Stimulated activated effector memory CD8-positive, alpha-beta T cell treated with anti-CD3 and anti-CD28 coated beads, Interleukin-12 subunit alpha, Interleukin-12 subunit beta, amount 100 ng/mL, for 72 hours (primary cell): Measurements from ENCODE around the gene SEC61A1.

Source experiments
- ATAC-seq: fragments of 150-1000 bp; cut with Tn5 transposase; 2 replicates; pipeline ENCODE4 v1.10.0; 2021
- DNase-seq, 2 donors: peaks; one replicate each; pipeline ENCODE4 v3.0.0; 2021 to 2022; ENCODE audit warnings: low spot score in 2 of 2
- H3K27ac Mint-ChIP-seq: one replicate; pipeline ENCODE4 v1.8.0; 2022; ENCODE audit warnings: mild to moderate bottlenecking, mixed read lengths
- H3K36me3 Mint-ChIP-seq: one replicate; pipeline ENCODE4 v1.8.0; 2022; ENCODE audit warnings: mild to moderate bottlenecking, mixed read lengths
- H3K4me1 Mint-ChIP-seq: one replicate; pipeline ENCODE4 v1.8.0; 2022; ENCODE audit warnings: mixed read lengths
- H3K4me3 Mint-ChIP-seq: one replicate; pipeline ENCODE4 v1.8.0; 2022; ENCODE audit warnings: mild to moderate bottlenecking, mixed read lengths
- H3K9me3 Mint-ChIP-seq: one replicate; pipeline ENCODE4 v1.8.0; 2022; ENCODE audit warnings: mixed read lengths

SEC61A1 gene

DNA sequence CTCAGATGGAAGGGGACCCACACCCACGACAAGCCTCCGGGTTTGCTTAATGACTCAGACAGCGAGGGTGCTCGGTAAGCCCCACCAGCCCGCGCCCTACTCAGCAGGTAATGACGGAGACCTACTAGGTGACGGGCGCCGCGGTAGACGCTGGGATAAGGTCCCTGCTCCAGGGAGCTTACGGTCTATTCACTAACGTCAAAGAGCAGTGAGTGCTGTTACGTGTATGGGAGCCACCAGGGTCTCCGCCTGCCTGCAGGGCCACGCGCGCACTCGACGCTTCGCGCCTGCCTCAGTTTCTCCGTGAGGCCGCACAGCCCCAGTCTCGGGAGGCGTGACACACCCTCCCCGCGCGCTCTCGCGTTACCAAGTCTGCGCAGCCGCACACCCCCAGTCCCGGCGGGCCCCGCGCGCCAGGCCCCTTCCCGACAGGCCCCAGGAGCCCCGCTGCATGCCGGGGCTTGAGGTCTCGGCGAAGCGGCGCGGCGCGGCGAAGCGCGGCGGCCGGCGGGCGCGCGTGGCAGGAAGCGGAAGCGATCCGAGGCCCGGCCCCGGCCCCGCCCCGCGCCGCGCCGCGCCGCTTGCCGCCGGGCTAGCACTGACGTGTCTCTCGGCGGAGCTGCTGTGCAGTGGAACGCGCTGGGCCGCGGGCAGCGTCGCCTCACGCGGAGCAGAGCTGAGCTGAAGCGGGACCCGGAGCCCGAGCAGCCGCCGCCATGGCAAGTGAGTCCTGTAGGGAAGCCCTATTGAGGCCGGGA lies at the start of gene SEC61A1:
Gene SEC61A1, plus strand, starts transcription at position 601 of the 758 bp plus-strand sequence. Its CDS starts 116 bp downstream, at position 717.
- DNase-seq (peak; percentile 93 to 98), ATAC-seq (peak; percentile 96)
- Mint-ChIP-seq H3K9me3 (no peaks in the 10 kb centered on the region), H3K4me1 (peaks cover 43% of the 10 kb centered on the region), H3K36me3 (peaks cover 52% of the 10 kb centered on the region), H3K27ac (peak within 1 kb of the TSS; percentile 98), H3K4me3 (peak within 1 kb of the TSS; percentile 93)

DNA sequence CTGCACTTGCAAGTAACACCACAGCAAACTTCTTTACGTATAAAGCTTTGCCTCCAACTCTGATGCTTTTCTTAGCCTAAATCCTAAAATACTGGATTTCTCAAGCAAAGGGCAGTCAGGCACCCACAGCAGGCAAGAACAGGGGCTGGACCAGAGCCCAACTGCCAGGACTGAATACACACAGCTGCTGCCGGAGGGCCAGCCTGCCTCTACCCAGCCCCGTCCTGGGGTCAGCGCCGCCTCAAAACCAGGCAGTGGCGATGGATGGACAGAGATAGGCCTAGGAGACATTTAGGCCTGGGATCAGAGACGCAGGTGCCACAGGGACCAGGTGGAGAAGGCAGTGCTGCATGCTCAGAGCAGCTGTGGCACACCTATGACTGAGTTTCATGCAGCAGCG lies 47.6 kb upstream of the SEC61A1 start:
- no peak overlapping the region for H3K4me3 Mint-ChIP-seq
- H3K4me1 Mint-ChIP-seq, result no peaks in the 10 kb centered on the region
- ATAC-seq (no peak), DNase-seq (no peak)
- H3K9me3 Mint-ChIP-seq, result no peaks in the 10 kb centered on the region
- no peak overlapping the region for H3K27ac Mint-ChIP-seq
- no peaks in the 10 kb centered on the region for H3K36me3 Mint-ChIP-seq

DNA sequence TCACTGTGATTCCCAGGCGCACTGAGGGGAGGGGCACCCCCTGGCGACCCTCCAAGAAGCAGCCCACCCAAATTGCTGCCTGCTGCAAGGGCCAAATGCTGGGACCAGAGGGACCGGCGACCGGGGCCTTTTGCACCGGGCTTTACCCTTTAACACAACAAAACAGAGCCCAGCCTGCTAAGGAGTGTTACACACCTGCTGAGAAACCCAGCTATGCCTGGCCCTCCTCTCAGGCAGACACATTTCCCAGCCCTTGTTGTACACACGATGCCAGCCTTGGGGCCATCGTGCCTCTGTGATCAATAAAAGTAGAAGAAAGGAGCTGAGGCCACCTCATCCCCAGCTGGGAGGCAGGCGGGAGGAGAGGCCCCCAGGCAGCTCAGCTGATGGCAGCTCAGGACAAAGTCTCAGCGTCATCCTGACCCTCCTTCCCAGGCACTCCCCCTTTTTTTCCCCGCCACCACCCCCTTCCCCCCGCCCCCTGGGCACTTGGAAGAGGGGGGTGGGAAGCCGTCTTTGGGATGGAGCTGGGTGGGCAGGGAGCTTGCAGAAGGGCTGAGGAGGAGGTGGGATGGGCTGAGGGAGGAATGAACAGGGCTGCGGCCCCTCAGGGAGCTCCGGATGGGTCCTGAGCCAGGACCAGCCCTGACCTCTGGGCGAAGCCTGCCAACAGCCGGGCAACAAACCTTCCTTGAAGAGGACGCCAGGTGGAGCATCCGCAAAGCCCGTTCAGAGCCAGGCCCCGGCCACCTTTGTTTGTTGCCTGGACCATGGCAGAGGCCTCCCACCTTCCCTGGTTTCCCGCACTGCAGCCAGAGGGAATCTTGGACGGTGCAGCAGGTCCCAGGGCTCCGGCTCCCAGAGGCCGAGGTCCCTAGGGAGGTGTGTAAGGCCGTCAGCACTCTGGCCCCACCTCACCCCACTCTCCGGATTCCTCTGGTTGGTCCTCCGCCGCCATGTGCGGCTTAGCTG lies 45.9 kb upstream of the SEC61A1 start:
- DNase-seq (no peak), ATAC-seq (no peak)
- no peak overlapping the region for H3K4me3 Mint-ChIP-seq

GRCh38 chr3:128007033-128007424 lies 45.2 kb upstream of the SEC61A1 start:
- no peaks in the 10 kb centered on the region for H3K9me3 Mint-ChIP-seq
- H3K27ac Mint-ChIP-seq, result no peak overlapping the region
- ATAC-seq, result no peak
- H3K36me3 Mint-ChIP-seq, result no peaks in the 10 kb centered on the region
- H3K4me3 Mint-ChIP-seq, result no peak overlapping the region
- no peaks in the 10 kb centered on the region for H3K4me1 Mint-ChIP-seq
- DNase-seq, result no peak

More for the DNA sequence above, 45.9 kb upstream of the SEC61A1 start:
- no peaks in the 10 kb centered on the region for H3K36me3 Mint-ChIP-seq
- H3K4me1 Mint-ChIP-seq, result no peaks in the 10 kb centered on the region
- H3K27ac Mint-ChIP-seq, result no peak overlapping the region
- no peaks in the 10 kb centered on the region for H3K9me3 Mint-ChIP-seq

DNA sequence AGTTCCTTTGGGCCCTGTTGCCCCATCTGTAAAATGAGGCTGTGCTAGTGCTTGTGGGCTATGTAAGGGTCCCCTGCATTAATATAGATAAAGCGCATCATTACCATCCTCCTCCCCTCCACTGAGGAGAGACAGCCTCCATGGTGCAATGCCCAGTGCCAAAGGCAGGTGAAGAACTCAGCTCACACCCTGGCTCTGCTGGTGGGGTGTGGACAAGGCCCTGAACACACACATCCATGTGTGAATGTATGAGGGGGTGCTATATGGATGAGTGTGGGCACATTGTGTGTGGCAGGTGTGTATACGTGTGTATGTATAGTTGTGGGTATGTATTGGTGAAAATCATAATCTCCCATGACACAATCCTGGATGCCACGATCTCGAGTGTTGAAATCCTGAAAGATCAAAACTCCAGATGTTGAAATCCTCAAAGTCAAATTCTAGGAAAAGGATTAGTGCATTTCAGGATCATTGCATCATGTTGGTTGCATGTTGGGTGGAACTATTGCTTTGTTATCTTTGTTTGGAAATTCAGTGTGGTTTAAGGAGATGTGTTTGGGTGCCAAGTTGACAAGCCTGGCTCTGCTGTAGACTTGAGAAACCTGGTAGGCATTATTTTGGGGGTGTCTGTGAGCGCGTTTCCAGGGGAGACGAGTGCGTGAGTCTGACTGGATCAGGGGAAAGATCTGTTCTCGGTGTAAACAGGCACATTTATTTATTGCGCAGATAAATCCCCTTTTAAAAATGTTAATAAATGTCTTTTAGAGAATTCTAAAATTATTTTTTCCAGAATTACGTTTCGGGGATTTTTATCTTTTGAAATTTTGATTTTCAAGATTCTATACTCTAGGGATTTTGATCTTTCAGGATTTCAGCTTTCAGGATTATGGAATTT lies 42.0 kb upstream of the SEC61A1 start:
- no peaks in the 10 kb centered on the region for H3K9me3 Mint-ChIP-seq
- H3K27ac Mint-ChIP-seq, result no peak overlapping the region
- peak; percentile 19 for ATAC-seq
- no peak overlapping the region for H3K4me3 Mint-ChIP-seq
- no peaks in the 10 kb centered on the region for H3K36me3 Mint-ChIP-seq
- DNase-seq, result no peak
- no peaks in the 10 kb centered on the region for H3K4me1 Mint-ChIP-seq

DNA sequence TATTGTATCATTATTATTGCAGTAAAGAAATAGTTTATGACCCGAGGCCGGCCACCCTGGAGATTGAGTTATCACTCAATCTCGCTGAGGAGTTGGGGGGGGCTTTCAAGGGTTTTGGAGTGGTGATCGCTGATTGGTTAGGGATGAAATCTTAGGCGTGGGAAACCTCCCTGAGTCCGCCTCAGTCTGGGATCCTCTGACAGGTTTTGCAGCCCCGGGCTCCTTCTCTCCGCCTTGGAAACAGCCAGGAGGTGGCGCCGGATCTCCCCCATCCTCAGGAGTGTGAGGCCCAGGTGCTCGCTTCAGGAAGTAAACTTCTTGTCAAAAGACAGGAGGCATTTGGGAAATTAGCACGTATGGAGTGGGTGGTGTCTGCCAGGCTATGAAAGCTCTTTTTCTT lies 41.1 kb upstream of the SEC61A1 start:
- Mint-ChIP-seq H3K36me3 (no peaks in the 10 kb centered on the region), H3K9me3 (no peaks in the 10 kb centered on the region), H3K4me3 (no peak overlapping the region), H3K27ac (no peak overlapping the region), H3K4me1 (no peaks in the 10 kb centered on the region)
- DNase-seq, result no peak
- ATAC-seq, result no peak

DNA sequence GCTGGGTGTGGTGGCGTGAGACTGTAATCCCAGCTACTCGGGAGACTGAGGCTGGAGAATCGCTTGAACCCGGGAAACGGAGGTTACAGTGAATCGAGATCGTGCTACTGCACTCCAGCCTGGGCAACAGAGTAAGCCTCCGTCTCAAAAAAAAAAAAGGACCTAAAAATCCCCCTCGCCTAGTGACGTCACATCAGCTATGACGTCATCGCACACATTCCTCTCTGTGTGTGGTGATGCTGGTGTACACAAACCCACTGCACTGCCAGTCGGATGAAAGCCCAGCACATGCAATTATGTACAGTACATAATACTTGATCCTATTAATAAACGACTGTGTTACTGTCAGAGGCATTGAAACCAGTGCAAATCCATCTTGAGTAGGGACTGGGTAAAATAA lies 40.2 kb upstream of the SEC61A1 start:
- Mint-ChIP-seq H3K27ac (no peak overlapping the region), H3K36me3 (no peaks in the 10 kb centered on the region), H3K4me3 (no peak overlapping the region), H3K9me3 (no peaks in the 10 kb centered on the region), H3K4me1 (no peaks in the 10 kb centered on the region)
- DNase-seq (no peak), ATAC-seq (no peak)

GRCh38 chr3:128014548-128014947 lies 37.7 kb upstream of the SEC61A1 start:
- Mint-ChIP-seq H3K9me3 (no peaks in the 10 kb centered on the region), H3K27ac (no peak overlapping the region), H3K36me3 (no peaks in the 10 kb centered on the region), H3K4me1 (no peaks in the 10 kb centered on the region), H3K4me3 (no peak overlapping the region)
- DNase-seq (no peak), ATAC-seq (no peak)

DNA sequence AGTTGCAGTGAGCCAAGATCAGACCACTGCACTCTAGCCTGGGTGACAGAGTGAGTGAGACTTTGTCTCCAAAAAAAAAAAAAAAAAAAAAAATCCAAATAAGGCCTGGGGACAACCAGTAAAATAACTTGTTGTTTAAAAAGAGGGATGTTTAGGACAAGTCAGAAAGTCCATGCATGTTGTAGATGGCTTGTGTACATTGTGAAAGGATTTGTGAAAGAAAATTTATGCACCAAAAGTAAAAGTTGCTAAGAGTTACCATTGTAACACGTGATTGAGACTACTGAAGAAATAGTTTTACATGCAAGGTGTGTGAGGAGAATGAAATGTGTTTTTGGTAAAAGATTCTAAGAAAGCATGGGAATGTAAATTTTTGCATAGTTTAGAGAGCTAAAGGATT lies 35.7 kb upstream of the SEC61A1 start:
- no peak for DNase-seq
- Mint-ChIP-seq H3K36me3 (no peaks in the 10 kb centered on the region), H3K9me3 (no peaks in the 10 kb centered on the region), H3K4me3 (no peak overlapping the region), H3K4me1 (no peaks in the 10 kb centered on the region), H3K27ac (no peak overlapping the region)
- ATAC-seq, result no peak

DNA sequence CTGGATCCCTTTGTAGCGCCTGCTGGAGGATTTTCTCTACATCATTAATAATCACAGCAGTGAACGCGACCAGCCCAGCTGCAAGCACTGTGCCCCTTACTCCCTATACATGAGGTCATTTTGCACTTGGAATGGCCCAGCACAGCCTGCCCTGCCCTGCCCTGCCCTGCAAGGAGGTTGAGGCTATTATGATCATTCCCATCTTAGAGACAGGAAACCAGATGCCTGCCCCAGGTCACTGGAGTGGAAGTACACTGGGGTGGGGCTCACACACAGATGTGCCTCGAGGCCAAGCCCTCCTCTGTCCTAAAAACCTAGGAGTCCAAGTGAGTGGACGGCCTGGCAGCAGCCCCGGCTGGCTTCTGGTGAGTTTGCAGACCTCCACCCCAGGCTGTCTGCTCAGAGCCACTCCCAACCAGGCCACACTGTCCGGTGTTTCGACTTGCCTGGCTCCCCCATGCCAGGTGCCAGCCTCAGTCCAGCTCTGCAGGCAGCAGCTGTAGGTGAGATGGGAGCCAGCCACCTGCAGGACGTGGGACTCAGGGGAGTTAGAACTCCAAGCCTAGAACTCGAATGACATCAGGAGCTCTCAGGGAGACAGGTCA lies 30.4 kb upstream of the SEC61A1 start:
- Mint-ChIP-seq H3K9me3 (no peaks in the 10 kb centered on the region), H3K4me1 (no peaks in the 10 kb centered on the region)

DNA sequence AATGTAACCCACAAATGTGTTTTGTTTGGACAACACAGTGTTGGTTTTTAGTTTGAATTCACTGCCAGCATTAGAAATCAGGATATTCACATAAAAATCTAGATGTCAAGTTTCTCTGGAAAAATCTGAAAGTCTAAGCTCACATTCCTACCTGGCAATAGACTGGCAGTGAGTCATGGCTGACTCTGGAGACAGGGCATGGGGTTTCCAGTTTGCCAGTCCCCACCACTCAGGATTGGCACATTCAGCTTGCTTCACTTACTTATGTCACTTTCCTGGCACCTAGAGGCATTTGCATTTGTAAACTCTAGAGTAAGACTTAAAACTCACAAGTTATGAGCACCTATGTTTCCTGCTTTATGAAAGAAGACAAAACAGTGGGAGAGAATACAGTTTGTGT lies 19.1 kb upstream of the SEC61A1 start:
- H3K36me3 Mint-ChIP-seq, result no peaks in the 10 kb centered on the region
- H3K27ac Mint-ChIP-seq, result no peak overlapping the region
- DNase-seq, result no peak
- H3K4me3 Mint-ChIP-seq, result no peak overlapping the region
- no peaks in the 10 kb centered on the region for H3K4me1 Mint-ChIP-seq
- no peaks in the 10 kb centered on the region for H3K9me3 Mint-ChIP-seq
- ATAC-seq, result no peak

More for the DNA sequence above, 30.4 kb upstream of the SEC61A1 start:
- Mint-ChIP-seq H3K4me3 (no peak overlapping the region), H3K27ac (no peak overlapping the region), H3K36me3 (no peaks in the 10 kb centered on the region)
- DNase-seq (no peak), ATAC-seq (no peak)

DNA sequence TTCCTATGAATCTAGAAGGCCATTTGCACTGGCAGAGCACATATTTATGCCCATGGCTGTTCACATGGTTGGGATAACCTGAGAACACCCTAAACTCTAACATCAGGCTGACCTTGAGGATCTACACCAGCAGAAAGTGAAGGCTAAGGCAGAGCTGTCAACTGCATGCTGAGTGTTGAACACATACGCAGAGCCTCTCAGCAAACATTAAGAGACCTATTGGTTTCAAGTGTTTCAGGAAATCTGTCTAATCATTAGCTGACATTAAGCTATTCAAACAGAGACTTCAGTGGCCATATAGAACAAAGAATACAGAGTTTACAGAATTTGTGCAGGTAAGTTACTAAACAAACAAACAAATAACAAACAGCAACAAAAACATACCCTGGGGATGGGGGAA lies 16.1 kb upstream of the SEC61A1 start:
- H3K9me3 Mint-ChIP-seq, result no peaks in the 10 kb centered on the region
- no peak overlapping the region for H3K4me3 Mint-ChIP-seq
- ATAC-seq (no peak), DNase-seq (no peak)
- H3K4me1 Mint-ChIP-seq, result no peaks in the 10 kb centered on the region
- no peak overlapping the region for H3K27ac Mint-ChIP-seq
- H3K36me3 Mint-ChIP-seq, result no peaks in the 10 kb centered on the region

DNA sequence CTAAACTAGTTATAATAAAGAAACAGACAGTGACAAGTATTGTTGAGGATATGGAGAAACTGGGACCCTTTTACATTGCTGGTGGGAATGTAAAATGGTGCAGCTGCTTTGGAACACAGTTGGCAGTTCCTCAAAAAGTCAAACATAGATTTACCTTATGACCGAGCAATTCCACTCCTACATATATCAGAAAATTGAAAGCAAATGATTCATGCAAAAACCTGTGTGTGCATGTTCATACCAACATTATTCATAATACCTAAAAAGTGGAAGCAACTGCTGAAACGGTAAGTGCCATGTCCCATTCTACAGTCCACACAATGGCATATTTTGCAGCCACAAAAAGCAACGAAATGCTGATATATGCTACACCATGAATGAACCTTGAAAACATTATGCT lies 12.2 kb upstream of the SEC61A1 start:
- Mint-ChIP-seq H3K4me1 (no peaks in the 10 kb centered on the region), H3K9me3 (no peaks in the 10 kb centered on the region), H3K4me3 (no peak overlapping the region), H3K27ac (no peak overlapping the region), H3K36me3 (no peaks in the 10 kb centered on the region)
- DNase-seq (no peak), ATAC-seq (no peak)

DNA sequence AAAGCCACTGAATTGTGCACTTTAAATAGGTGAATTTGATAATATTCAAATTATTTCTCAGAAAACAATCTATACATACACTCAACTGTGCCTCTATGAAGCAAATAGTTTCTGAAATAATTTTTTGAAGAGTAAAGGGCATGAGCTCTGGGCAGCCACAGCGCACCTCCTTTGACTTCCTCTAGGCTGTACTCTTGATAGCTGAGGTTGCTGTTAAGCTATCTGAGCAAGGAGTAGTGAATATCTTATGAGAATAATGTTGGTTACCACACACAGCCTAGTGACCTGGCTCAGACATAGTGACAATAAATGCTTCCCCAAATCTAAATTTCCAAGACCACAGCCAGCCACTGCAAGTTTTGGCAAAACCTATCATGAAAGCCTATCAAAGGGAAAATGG lies 11.6 kb upstream of the SEC61A1 start:
- ATAC-seq, result no peak
- no peak overlapping the region for H3K4me3 Mint-ChIP-seq
- DNase-seq, result no peak
- no peaks in the 10 kb centered on the region for H3K4me1 Mint-ChIP-seq
- no peaks in the 10 kb centered on the region for H3K36me3 Mint-ChIP-seq
- no peaks in the 10 kb centered on the region for H3K9me3 Mint-ChIP-seq
- no peak overlapping the region for H3K27ac Mint-ChIP-seq

DNA sequence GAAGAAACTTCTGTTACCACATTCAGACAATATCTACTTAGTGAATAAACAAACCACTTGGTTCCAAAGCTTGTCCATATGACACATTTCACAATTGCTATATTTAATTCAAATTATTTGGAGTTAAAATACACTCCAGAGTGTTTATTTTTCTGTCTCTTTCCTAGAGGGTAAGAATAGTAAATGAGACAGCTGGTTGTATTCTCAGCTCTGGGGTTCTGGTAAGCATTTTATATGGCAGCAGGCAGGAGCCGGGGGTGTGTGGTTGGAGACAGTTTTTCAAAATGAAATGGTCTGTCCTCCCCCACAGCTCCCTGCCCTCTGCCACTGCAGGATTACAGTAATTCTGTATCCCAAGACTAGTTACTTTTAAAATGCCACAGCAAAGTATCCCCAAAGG lies 10.9 kb upstream of the SEC61A1 start:
- ATAC-seq, result no peak
- Mint-ChIP-seq H3K4me3 (no peak overlapping the region), H3K36me3 (no peaks in the 10 kb centered on the region), H3K27ac (no peak overlapping the region), H3K9me3 (no peaks in the 10 kb centered on the region), H3K4me1 (no peaks in the 10 kb centered on the region)
- no peak for DNase-seq
